ENCODE measurements around the gene PRKCH.

DNA sequence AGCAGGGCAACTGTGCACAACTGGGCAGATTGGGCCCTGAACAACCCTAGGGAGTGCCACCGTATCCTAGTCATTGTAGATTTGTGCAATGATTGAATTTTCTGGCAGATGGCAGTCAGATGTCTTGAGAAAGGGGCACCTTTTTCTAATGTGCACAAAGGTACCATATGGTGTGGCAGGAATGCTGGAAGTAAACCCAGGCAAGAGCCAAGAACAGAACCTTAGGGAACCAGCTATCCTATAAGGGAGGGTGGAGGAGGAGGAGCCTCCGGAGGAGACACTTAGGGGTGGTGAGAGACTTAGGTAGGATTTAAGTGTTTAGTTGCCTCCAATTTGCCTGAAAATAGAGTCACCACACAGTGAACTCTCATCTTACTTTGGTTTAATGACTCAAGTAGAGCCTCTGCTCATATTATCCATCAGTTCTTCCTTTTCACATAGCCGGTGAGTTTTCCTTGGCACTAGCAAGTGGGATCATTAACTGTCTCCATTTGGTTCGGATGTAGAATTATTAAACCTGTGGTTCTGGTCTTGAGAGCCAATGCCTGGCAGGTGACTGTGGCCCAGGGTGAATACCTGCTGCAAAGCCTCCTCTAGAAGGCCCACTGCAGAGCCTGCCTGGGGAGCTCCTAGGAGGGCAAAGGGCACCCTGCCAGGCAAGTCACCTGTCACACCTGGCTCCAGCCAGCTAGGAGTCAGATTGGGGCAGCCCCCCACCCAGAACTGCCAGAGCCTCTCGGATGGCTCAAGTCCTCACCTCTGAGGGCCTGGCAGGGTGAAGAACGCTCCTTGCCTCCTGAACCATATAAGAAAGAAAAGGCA is 189.6 kb downstream of the PRKCH start:
- TF ChIP-seq CTCF (conservative IDR thresholded peaks at IDR 0.05; ENCODE audit: low read length) (peak; percentile 28; the same call in 1 of the 2 replicates), EZH2phosphoT487 (IDR thresholded peaks at IDR 0.05; ENCODE audit: borderline replicate concordance, low read depth, low read length) (no peak)
